ENCODE measurements around the gene PTGER4.

DNA sequence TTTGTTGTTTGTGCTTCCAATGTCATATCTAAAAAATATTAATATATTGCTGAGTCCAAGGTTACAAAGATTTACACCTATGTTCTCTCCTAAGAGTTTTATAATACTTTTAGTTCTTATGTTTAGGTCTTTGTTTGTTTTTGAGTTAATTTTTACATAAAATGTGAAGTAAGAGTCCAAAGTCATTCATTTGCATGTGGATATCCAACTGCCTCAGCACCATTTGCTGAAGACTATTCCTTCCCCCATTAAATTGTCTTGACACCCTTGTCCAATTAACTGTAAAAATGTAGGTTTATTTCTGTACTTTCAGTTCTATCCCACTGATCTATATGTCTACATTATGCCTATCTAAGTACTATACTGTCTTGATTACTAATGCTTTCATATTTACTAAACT, 40.4 kb downstream of the PTGER4 start:
- TF ChIP-seq POLR2A (IDR thresholded peaks at IDR 0.05) (no peak), CTCF (IDR thresholded peaks at IDR 0.05) (no peak), EP300 (IDR thresholded peaks at IDR 0.05) (no peak)
